Calu3 (cell line): ENCODE measurements around the gene FOXRED1. TPM values are rescaled to one million over a fixed set of nuclear protein-coding genes. Genes with fewer than 3 reads are reported as not detected.
"Not testable (repeated sequence)": the region's sequence is repeated elsewhere in the genome, so short reads cannot be mapped to it uniquely, and the experiment has no call there.

Source experiments
- BruUV-seq: library from RNA; stranded (reverse); fragments of 400-500 nt; replicated peaks from 2 replicates; lab custom pipeline; 2021; lab: Mats Ljungman, UMichigan
- CTCF ChIA-PET: fragments of 300-600 bp; sonication (Branson Sonifier 250); formaldehyde crosslinking; loops from one replicate; lab custom pipeline; 2022; ENCODE audit warnings: antibody characterized with exemption; lab: Charles Lee
- DNase-seq: peaks from one replicate; pipeline ENCODE4 v3.0.0; 2022
- H3K27ac Mint-ChIP-seq: one replicate; pipeline ENCODE4 v1.8.0; 2022; ENCODE audit warnings: mixed read lengths; ENCODE audit not compliant: unreplicated experiment
- H3K27me3 Mint-ChIP-seq: one replicate; pipeline ENCODE4 v1.8.0; 2022; ENCODE audit warnings: mixed read lengths; ENCODE audit not compliant: unreplicated experiment
- H3K36me3 Mint-ChIP-seq: one replicate; pipeline ENCODE4 v1.8.0; 2022; ENCODE audit warnings: mild to moderate bottlenecking, moderate library complexity, mixed read lengths; ENCODE audit not compliant: insufficient read depth, unreplicated experiment
- H3K4me1 Mint-ChIP-seq: one replicate; pipeline ENCODE4 v1.8.0; 2022; ENCODE audit warnings: mild to moderate bottlenecking, low read depth, mixed read lengths; ENCODE audit not compliant: unreplicated experiment
- H3K4me3 Mint-ChIP-seq: one replicate; pipeline ENCODE4 v1.8.0; 2022; ENCODE audit warnings: mild to moderate bottlenecking, low read depth, moderate library complexity, mixed read lengths; ENCODE audit not compliant: unreplicated experiment
- H3K9me3 Mint-ChIP-seq: one replicate; pipeline ENCODE4 v1.8.0; 2022; ENCODE audit warnings: low read depth, mixed read lengths; ENCODE audit not compliant: unreplicated experiment
- CTCF ChIP-seq: fragments of 200-600 bp; IDR thresholded peaks from one replicate; pipeline ENCODE4 v1.8.0; 2022; ENCODE audit warnings: antibody characterized with exemption; ENCODE audit not compliant: unreplicated experiment
- intact Hi-C: fragments of 100-400 bp; cut with micrococcal nuclease; formaldehyde crosslinking; loops from one replicate; pipeline ENCODE4 v1.10.0; 2022; ENCODE audit not compliant: unreplicated experiment
- total RNA-seq: library from RNA; stranded (reverse); gene quantifications from 2 replicates; pipeline ENCODE4 v1.2.3, GENCODE V29; 2022

FOXRED1 gene
- total RNA-seq, 1 experiment from 2014 or later, result 34.9 TPM

GRCh38 chr11:126233391-126233790 lies 35.6 kb upstream of the FOXRED1 start:
- TF ChIP-seq CTCF, result no peak
- H3K36me3 Mint-ChIP-seq, result no peaks in the 10 kb centered on the region
- no peak for DNase-seq
- no TSS peak for BruUV-seq
- no peak overlapping the region for H3K4me3 Mint-ChIP-seq
- H3K4me1 Mint-ChIP-seq, result no peaks in the 10 kb centered on the region
- CTCF ChIA-PET, result no interaction called here
- no peaks in the 10 kb centered on the region for H3K27me3 Mint-ChIP-seq
- no peaks in the 10 kb centered on the region for H3K9me3 Mint-ChIP-seq
- intact Hi-C loops, result no loop called here
- H3K27ac Mint-ChIP-seq, result no peak overlapping the region

GRCh38 chr11:126246636-126247035 lies 22.3 kb upstream of the FOXRED1 start:
- H3K4me1 Mint-ChIP-seq, result no peaks in the 10 kb centered on the region
- DNase-seq, result no peak
- H3K4me3 Mint-ChIP-seq, result no peak overlapping the region
- no peaks in the 10 kb centered on the region for H3K36me3 Mint-ChIP-seq
- no peak for TF ChIP-seq CTCF
- no TSS peak for BruUV-seq
- no peaks in the 10 kb centered on the region for H3K27me3 Mint-ChIP-seq
- H3K27ac Mint-ChIP-seq, result no peak overlapping the region
- CTCF ChIA-PET, result interaction anchor here (0.5 kb wide), 1 partner anchor 360 kb away, joined by 3 read pairs; no protein-coding TSS in a partner anchor
- intact Hi-C loops, result no loop called here
- H3K9me3 Mint-ChIP-seq, result no peaks in the 10 kb centered on the region

GRCh38 chr11:126253265-126253664 lies 15.7 kb upstream of the FOXRED1 start:
- H3K27ac Mint-ChIP-seq, result no peak overlapping the region
- no peak for TF ChIP-seq CTCF
- intact Hi-C loops, result no loop called here
- H3K4me1 Mint-ChIP-seq, result no peaks in the 10 kb centered on the region
- no peaks in the 10 kb centered on the region for H3K9me3 Mint-ChIP-seq
- DNase-seq, result no peak
- BruUV-seq, result no TSS peak
- CTCF ChIA-PET, result no interaction called here
- H3K36me3 Mint-ChIP-seq, result peaks cover 14% of the 10 kb centered on the region
- H3K27me3 Mint-ChIP-seq, result no peaks in the 10 kb centered on the region
- H3K4me3 Mint-ChIP-seq, result no peak overlapping the region

GRCh38 chr11:126254819-126255218 lies 14.1 kb upstream of the FOXRED1 start:
- Mint-ChIP-seq H3K4me3 (no peak overlapping the region), H3K4me1 (no peaks in the 10 kb centered on the region), H3K27ac (no peak overlapping the region), H3K36me3 (peaks cover 14% of the 10 kb centered on the region), H3K9me3 (no peaks in the 10 kb centered on the region), H3K27me3 (no peaks in the 10 kb centered on the region)
- no peak for TF ChIP-seq CTCF
- CTCF ChIA-PET, result no interaction called here
- DNase-seq, result no peak
- no TSS peak for BruUV-seq
- intact Hi-C loops, result no loop called here

- H3K9me3 Mint-ChIP-seq, intact Hi-C loops, H3K27ac Mint-ChIP-seq, H3K4me1 Mint-ChIP-seq, DNase-seq, H3K4me3 Mint-ChIP-seq, CTCF ChIA-PET, BruUV-seq, H3K27me3 Mint-ChIP-seq: not testable (repeated sequence)
- peaks cover 14% of the 10 kb centered on the region for H3K36me3 Mint-ChIP-seq
These were observed 13.4 kb upstream of the FOXRED1 start for GRCh38 chr11:126255507-126255906.
